GM12878 (cell line): Measurements from ENCODE around the gene ZSCAN25. TPM values are rescaled to one million over a fixed set of nuclear protein-coding genes. Genes with fewer than 3 reads are reported as not detected.

Experiments used
- ATAC-seq: fragments of 200-7000 bp; cut with Tn5 transposase; 3 replicates; pipeline ENCODE4 v1.9.1; 2020; ENCODE audit warnings: mild to moderate bottlenecking, moderate library complexity
- BruUV-seq: library from RNA; stranded (reverse); fragments of 400-500 nt; replicated peaks from 2 replicates; lab custom pipeline; 2021; lab: Mats Ljungman, UMichigan
- CTCF ChIA-PET: fragments of 300-600 bp; sonication (Branson Sonifier 250); formaldehyde crosslinking; extraction: SDS; loops from one replicate; lab custom pipeline; 2021; ENCODE audit warnings: inconsistent platforms; lab: Yijun Ruan, JAX
- POLR2A ChIA-PET: fragments of 350-600 bp; formaldehyde crosslinking; extraction: SDS; loops from one replicate; lab custom pipeline; 2021; ENCODE audit warnings: inconsistent platforms; lab: Charles Lee
- RAD21 ChIA-PET: fragments of 300-600 bp; sonication (Branson Sonifier 250); formaldehyde crosslinking; loops from one replicate; lab custom pipeline; 2023; ENCODE audit warnings: antibody characterized with exemption; ENCODE audit not compliant: unreplicated experiment; lab: Charles Lee
- SMC1A ChIA-PET: fragments of 300-600 bp; sonication (Branson Sonifier 250); formaldehyde crosslinking; loops from one replicate; lab custom pipeline; 2023; ENCODE audit not compliant: unreplicated experiment, uncharacterized antibody; lab: Charles Lee
- DNase-seq: peaks from one replicate; pipeline ENCODE4 v3.0.0-alpha.2; 2011; ENCODE audit warnings: low read depth, low spot score
- FAIRE-seq: peaks from 3 replicates; lab custom pipeline; 2011; peaks lifted over from hg19 to GRCh38; lab: Jason Lieb, UNC
- H2AFZ ChIP-seq: 2 replicates; pipeline ENCODE4 v1.6.0; 2011; ENCODE audit warnings: low read depth, low read length, control low read depth; ENCODE audit not compliant: control insufficient read depth
- H3K27ac ChIP-seq: 2 replicates; pipeline ENCODE4 v1.5.1; 2011; ENCODE audit warnings: control low read depth; ENCODE audit not compliant: control insufficient read depth, insufficient read depth
- H3K27me3 ChIP-seq, 2 experiments: replicated peaks in 1 of 2; 2 replicates each; pipeline versions ENCODE4 v1.6.0 to v1.6.1; 2011; ENCODE audit warnings: low read length in 1 of 2; ENCODE audit not compliant: control insufficient read depth in 2 of 2, insufficient read depth in 2 of 2
- H3K36me3 ChIP-seq, 2 experiments: 2 replicates each; pipeline ENCODE4 v1.5.1; 2011; ENCODE audit warnings: low read length in 1 of 2; ENCODE audit not compliant: control insufficient read depth in 2 of 2, insufficient read depth in 2 of 2
- H3K4me1 ChIP-seq: 2 replicates; pipeline ENCODE4 v1.6.1; 2011; ENCODE audit warnings: mild to moderate bottlenecking, low read length, moderate library complexity, mixed read lengths; ENCODE audit not compliant: control insufficient read depth, insufficient read depth
- H3K4me2 ChIP-seq: 2 replicates; pipeline ENCODE4 v1.6.0; 2011; ENCODE audit warnings: control low read depth; ENCODE audit not compliant: control insufficient read depth, insufficient read depth
- H3K4me3 ChIP-seq: fragments of 200-600 bp; sonication (generic); 2 replicates; pipeline ENCODE4 v1.5.1; 2016
- H3K79me2 ChIP-seq: 2 replicates; pipeline ENCODE4 v1.6.0; 2011; ENCODE audit warnings: low read length; ENCODE audit not compliant: control insufficient read depth, insufficient read depth
- H3K9ac ChIP-seq: 2 replicates; pipeline ENCODE4 v1.8.0; 2011; ENCODE audit warnings: low read length, control low read depth, mixed read lengths; ENCODE audit not compliant: control insufficient read depth, insufficient read depth
- H3K9me3 ChIP-seq: replicated peaks from 3 replicates; pipeline ENCODE4 v1.5.1; 2011; ENCODE audit warnings: mild to moderate bottlenecking, low read length; ENCODE audit not compliant: control insufficient read depth, insufficient read depth
- H4K20me1 ChIP-seq: 2 replicates; pipeline ENCODE4 v1.6.0; 2011; ENCODE audit not compliant: control insufficient read depth, insufficient read depth
- FOS ChIP-seq: IDR thresholded peaks from 3 replicates; pipeline ENCODE4 v1.6.1; 2011; ENCODE audit warnings: borderline replicate concordance; ENCODE audit not compliant: insufficient read length; ENCODE audit errors: extremely low read depth
- KLF5 ChIP-seq: fragments of 450-650 bp; IDR thresholded peaks from 2 replicates; pipeline ENCODE4 v1.6.1; 2014; ENCODE audit warnings: mild to moderate bottlenecking; ENCODE audit not compliant: partially characterized antibody
- MEF2B ChIP-seq: fragments of 450-650 bp; IDR thresholded peaks from 2 replicates; pipeline ENCODE4 v1.6.1; 2018; ENCODE audit warnings: mild to moderate bottlenecking, moderate library complexity; ENCODE audit not compliant: partially characterized antibody, poor library complexity, severe bottlenecking
- MXI1 ChIP-seq: fragments of 150-350 bp; IDR thresholded peaks from 2 replicates; pipeline ENCODE4 v1.6.1; 2011; ENCODE audit warnings: low read depth, mild to moderate bottlenecking, inconsistent platforms, low read length, improper control_type of control experiment
- NFYA ChIP-seq: IDR thresholded peaks from 2 replicates; pipeline ENCODE4 v1.6.1; 2011; ENCODE audit warnings: low read depth, mild to moderate bottlenecking, low read length, improper control_type of control experiment, borderline replicate concordance
- NR2C2 ChIP-seq: IDR thresholded peaks from 2 replicates; pipeline ENCODE4 v1.6.1; 2011; ENCODE audit warnings: borderline replicate concordance, low read depth; ENCODE audit not compliant: control insufficient read depth, insufficient read length
- PML ChIP-seq: IDR thresholded peaks from 2 replicates; pipeline ENCODE4 v1.6.1; 2012; ENCODE audit warnings: low read length, inconsistent platforms
- WGBS: methylation state at CpG from one replicate; pipeline ENCODE4 v1.1.6; 2016; ENCODE audit warnings: low lambda C conversion rate; ENCODE audit not compliant: insufficient replicate concordance, insufficient coverage; ENCODE audit errors: missing lambda C conversion rate; 5-methylcytosine and 5-hydroxymethylcytosine counted together
- in situ Hi-C: fragments of 300-500 bp; cut with MboI; formaldehyde crosslinking; loops from 9 replicates; pipeline ENCODE4 v1.14.3; 2018; ENCODE audit warnings: mixed read lengths
- intact Hi-C: fragments of 100-400 bp; cut with micrococcal nuclease; formaldehyde crosslinking; loops from one replicate; pipeline ENCODE4 v1.14.2; 2022; ENCODE audit not compliant: unreplicated experiment
- polyA plus RNA-seq, 11 experiments: library from polyadenylated mRNA; depleted of rRNA in 4 of 11; unstranded in 6 of 11; stranded (reverse) in 5 of 11; fragments of >200 nt; fragmentation: Nextera tagmentation in 4 of 11; fragmentation: Illumina TruSeq in 1 of 11; extraction: Ambion mirVana in 4 of 11; extraction: Trizol in 1 of 11; gene quantifications; 1 replicate in 1 of 11; 2 replicates in 10 of 11; pipeline versions ENCODE4 v1.2.1 to v1.2.3, GENCODE V29; 2011 to 2016; ENCODE audit warnings: inconsistent platforms in 2 of 11, missing spikeins in 2 of 11, low read depth in 1 of 11
- total RNA-seq, 4 experiments: library from RNA; depleted of rRNA in 3 of 4; stranded (reverse); fragments of >200 nt in 3 of 4; fragmentation: Illumina TruSeq in 1 of 4; extraction: Trizol in 1 of 4; gene quantifications; 2 replicates each; pipeline versions ENCODE4 v1.2.1 to v1.2.3, GENCODE V29; 2013 to 2021
- TF ChIP-seq, protein P1 (sequence below): IDR thresholded peaks from 2 replicates; pipeline ENCODE4 v1.6.1; 2011; ENCODE audit warnings: low read depth, low read length, improper control_type of control experiment, borderline replicate concordance
- TF ChIP-seq, protein P2 (sequence below): IDR thresholded peaks from 2 replicates; pipeline ENCODE4 v1.6.1; 2012; ENCODE audit warnings: mild to moderate bottlenecking, low read depth, low read length
- TF ChIP-seq, protein P3 (sequence below): fragments of 450-650 bp; IDR thresholded peaks from 2 replicates; pipeline ENCODE4 v1.6.1; 2018; ENCODE audit warnings: borderline replicate concordance, mild to moderate bottlenecking; ENCODE audit not compliant: partially characterized antibody
- TF ChIP-seq, protein P4 (sequence below): fragments of 450-650 bp; IDR thresholded peaks from 2 replicates; pipeline ENCODE4 v1.6.1; 2017; ENCODE audit warnings: borderline replicate concordance

ZSCAN25 gene
- total and polyA plus RNA-seq, 10 of the 15 experiments (the other 5 are each of a cell fraction or from before 2014, with no cell fraction given), result 0.79 to 15.6 (median 9.6) TPM

DNA sequence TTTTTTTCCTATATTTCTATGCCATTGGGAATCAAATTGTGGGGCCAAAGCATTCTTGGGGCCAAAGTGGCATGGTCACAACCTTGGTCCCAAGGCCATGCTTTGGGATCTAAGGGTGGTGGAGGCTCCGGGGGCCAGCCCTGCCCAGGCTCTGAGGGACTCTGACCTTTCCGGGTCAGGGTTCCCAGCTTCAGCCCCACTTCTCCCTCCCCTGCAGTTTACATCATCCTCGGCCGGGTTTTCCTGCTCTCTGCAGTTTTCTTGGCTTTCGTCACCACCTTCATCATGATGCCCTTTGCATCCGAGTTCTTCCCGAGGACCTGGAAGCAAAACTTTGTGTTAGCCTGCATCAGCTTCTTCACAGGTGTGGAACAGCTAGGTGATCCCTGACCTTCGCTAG, 10.2 kb upstream of the ZSCAN25 start:
- TF ChIP-seq MXI1 (no peak), KLF5 (no peak), NFYA (no peak), FOS (no peak), NR2C2 (no peak), PML (no peak), MEF2B (no peak)
- TF ChIP-seq, protein P1, sequence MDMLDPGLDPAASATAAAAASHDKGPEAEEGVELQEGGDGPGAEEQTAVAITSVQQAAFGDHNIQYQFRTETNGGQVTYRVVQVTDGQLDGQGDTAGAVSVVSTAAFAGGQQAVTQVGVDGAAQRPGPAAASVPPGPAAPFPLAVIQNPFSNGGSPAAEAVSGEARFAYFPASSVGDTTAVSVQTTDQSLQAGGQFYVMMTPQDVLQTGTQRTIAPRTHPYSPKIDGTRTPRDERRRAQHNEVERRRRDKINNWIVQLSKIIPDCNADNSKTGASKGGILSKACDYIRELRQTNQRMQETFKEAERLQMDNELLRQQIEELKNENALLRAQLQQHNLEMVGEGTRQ, result no peak
- TF ChIP-seq, protein P2, sequence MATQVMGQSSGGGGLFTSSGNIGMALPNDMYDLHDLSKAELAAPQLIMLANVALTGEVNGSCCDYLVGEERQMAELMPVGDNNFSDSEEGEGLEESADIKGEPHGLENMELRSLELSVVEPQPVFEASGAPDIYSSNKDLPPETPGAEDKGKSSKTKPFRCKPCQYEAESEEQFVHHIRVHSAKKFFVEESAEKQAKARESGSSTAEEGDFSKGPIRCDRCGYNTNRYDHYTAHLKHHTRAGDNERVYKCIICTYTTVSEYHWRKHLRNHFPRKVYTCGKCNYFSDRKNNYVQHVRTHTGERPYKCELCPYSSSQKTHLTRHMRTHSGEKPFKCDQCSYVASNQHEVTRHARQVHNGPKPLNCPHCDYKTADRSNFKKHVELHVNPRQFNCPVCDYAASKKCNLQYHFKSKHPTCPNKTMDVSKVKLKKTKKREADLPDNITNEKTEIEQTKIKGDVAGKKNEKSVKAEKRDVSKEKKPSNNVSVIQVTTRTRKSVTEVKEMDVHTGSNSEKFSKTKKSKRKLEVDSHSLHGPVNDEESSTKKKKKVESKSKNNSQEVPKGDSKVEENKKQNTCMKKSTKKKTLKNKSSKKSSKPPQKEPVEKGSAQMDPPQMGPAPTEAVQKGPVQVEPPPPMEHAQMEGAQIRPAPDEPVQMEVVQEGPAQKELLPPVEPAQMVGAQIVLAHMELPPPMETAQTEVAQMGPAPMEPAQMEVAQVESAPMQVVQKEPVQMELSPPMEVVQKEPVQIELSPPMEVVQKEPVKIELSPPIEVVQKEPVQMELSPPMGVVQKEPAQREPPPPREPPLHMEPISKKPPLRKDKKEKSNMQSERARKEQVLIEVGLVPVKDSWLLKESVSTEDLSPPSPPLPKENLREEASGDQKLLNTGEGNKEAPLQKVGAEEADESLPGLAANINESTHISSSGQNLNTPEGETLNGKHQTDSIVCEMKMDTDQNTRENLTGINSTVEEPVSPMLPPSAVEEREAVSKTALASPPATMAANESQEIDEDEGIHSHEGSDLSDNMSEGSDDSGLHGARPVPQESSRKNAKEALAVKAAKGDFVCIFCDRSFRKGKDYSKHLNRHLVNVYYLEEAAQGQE, result no peak
- TF ChIP-seq, protein P3, sequence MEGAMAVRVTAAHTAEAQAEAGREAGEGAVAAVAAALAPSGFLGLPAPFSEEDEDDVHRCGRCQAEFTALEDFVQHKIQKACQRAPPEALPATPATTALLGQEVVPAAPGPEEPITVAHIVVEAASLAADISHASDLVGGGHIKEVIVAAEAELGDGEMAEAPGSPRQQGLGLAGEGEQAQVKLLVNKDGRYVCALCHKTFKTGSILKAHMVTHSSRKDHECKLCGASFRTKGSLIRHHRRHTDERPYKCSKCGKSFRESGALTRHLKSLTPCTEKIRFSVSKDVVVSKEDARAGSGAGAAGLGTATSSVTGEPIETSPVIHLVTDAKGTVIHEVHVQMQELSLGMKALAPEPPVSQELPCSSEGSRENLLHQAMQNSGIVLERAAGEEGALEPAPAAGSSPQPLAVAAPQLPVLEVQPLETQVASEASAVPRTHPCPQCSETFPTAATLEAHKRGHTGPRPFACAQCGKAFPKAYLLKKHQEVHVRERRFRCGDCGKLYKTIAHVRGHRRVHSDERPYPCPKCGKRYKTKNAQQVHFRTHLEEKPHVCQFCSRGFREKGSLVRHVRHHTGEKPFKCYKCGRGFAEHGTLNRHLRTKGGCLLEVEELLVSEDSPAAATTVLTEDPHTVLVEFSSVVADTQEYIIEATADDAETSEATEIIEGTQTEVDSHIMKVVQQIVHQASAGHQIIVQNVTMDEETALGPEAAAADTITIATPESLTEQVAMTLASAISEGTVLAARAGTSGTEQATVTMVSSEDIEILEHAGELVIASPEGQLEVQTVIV, result no peak
- TF ChIP-seq, protein P4, sequence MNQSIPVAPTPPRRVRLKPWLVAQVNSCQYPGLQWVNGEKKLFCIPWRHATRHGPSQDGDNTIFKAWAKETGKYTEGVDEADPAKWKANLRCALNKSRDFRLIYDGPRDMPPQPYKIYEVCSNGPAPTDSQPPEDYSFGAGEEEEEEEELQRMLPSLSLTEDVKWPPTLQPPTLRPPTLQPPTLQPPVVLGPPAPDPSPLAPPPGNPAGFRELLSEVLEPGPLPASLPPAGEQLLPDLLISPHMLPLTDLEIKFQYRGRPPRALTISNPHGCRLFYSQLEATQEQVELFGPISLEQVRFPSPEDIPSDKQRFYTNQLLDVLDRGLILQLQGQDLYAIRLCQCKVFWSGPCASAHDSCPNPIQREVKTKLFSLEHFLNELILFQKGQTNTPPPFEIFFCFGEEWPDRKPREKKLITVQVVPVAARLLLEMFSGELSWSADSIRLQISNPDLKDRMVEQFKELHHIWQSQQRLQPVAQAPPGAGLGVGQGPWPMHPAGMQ, result no peak
- Histone ChIP-seq H3K4me2 (no peak overlapping the region), H3K9me3 (no peaks in the 10 kb centered on the region), H3K27ac (no peak overlapping the region), H3K79me2 (no peaks in the 10 kb centered on the region), H3K4me3 (no peak overlapping the region), H3K36me3 (no peaks in the 10 kb centered on the region), H3K27me3 (peaks cover 0 to 2% of the 10 kb centered on the region in 2 experiments; a peak in 1 of 4 replicates), H3K4me1 (no peaks in the 10 kb centered on the region), H4K20me1 (no peaks in the 10 kb centered on the region), H3K9ac (no peak overlapping the region), H2AFZ (no peak overlapping the region)
- CTCF ChIA-PET, result interaction anchor here (0.8 kb wide), 1 partner anchor 16 kb away, joined by 3 read pairs; no protein-coding TSS in a partner anchor
- WGBS, result 42% methylated on average over 8 of the region's 8 CpGs
- POLR2A ChIA-PET, result interaction anchor here (0.6 kb wide), 1 partner anchor 218 kb away, joined by 3 read pairs; no protein-coding TSS in a partner anchor
- in situ Hi-C loops (no loop called here), intact Hi-C loops (no loop called here)
- SMC1A ChIA-PET, result interaction anchor here (0.8 kb wide), 1 partner anchor 109 kb away, joined by 3 read pairs; no protein-coding TSS in a partner anchor
- RAD21 ChIA-PET, result no interaction called here
- FAIRE-seq (no peak), DNase-seq (no peak), ATAC-seq (no peak)
- no TSS peak for BruUV-seq
